Activated CD8-positive, alpha-beta T cell treated with anti-CD3 and anti-CD28 coated beads, Interleukin-2, amount 10 ng/mL, durations not matched to agents 7 days and 5 days (primary cell): ENCODE results near the gene GJB1. TPM values are rescaled to one million over a fixed set of nuclear protein-coding genes. Genes with fewer than 3 reads are reported as not detected.
"Not testable (repeated sequence)": the region's sequence is repeated elsewhere in the genome, so short reads cannot be mapped to it uniquely, and the experiment has no call there.

ENCODE experiments used
- ATAC-seq: fragments of 150-1000 bp; cut with Tn5 transposase; one replicate; pipeline ENCODE4 v1.10.0; 2021; ENCODE audit warnings: moderate library complexity
- CTCF ChIA-PET: fragments of 350-600 bp; sonication (Branson Sonifier 250); formaldehyde crosslinking; loops from one replicate; lab custom pipeline; 2021; ENCODE audit warnings: antibody characterized with exemption; lab: Charles Lee
- POLR2A ChIA-PET: fragments of 350-600 bp; sonication (Branson Sonifier 250); formaldehyde crosslinking; loops from one replicate; lab custom pipeline; 2021; ENCODE audit warnings: antibody characterized with exemption; lab: Charles Lee
- DNase-seq: peaks from one replicate; pipeline ENCODE4 v3.0.0-alpha.2; 2020
- H3K27ac Mint-ChIP-seq: one replicate; pipeline ENCODE4 v1.8.0; 2021; ENCODE audit warnings: mild to moderate bottlenecking, mixed read lengths
- H3K27me3 Mint-ChIP-seq: one replicate; pipeline ENCODE4 v1.8.0; 2021; ENCODE audit warnings: low read depth, mixed read lengths
- H3K36me3 Mint-ChIP-seq: one replicate; pipeline ENCODE4 v1.8.0; 2021; ENCODE audit warnings: low read depth, mixed read lengths
- H3K4me1 Mint-ChIP-seq: one replicate; pipeline ENCODE4 v1.8.0; 2021; ENCODE audit warnings: low read depth, mixed read lengths
- H3K4me3 Mint-ChIP-seq: one replicate; pipeline ENCODE4 v1.8.0; 2021; ENCODE audit warnings: mild to moderate bottlenecking, mixed read lengths
- H3K9me3 Mint-ChIP-seq: one replicate; pipeline ENCODE4 v1.8.0; 2022; ENCODE audit warnings: mixed read lengths; ENCODE audit not compliant: insufficient read depth
- total RNA-seq, 2 experiments: library from RNA; stranded (reverse); gene quantifications; one replicate each; pipeline ENCODE4 v1.2.3, GENCODE V29; 2021

GJB1 gene
- not detected for total RNA-seq

- CTCF ChIA-PET, result no interaction called here
- no peak for DNase-seq
- Mint-ChIP-seq H3K27me3 (no peaks in the 10 kb centered on the region), H3K4me1 (no peaks in the 10 kb centered on the region), H3K4me3 (no peak within 1 kb of the TSS), H3K9me3 (no peaks in the 10 kb centered on the region), H3K27ac (no peak within 1 kb of the TSS), H3K36me3 (no peaks in the 10 kb centered on the region)
- no peak for ATAC-seq
- POLR2A ChIA-PET, result no interaction called here
Observed at GRCh38 chrX:71222929-71223328, at the start of gene GJB1. Gene GJB1, plus strand, starts transcription at chrX:71223224. Its CDS starts 484 bp downstream, at chrX:71223708.

GRCh38 chrX:71173440-71173839 is 49.6 kb upstream of the GJB1 start:
- POLR2A ChIA-PET, result interaction anchor here (1.3 kb wide), 1 partner anchor 9 kb away, joined by 5 read pairs; no protein-coding TSS in a partner anchor
- DNase-seq (no peak), ATAC-seq (no peak)
- H3K4me3 Mint-ChIP-seq, result no peak overlapping the region
- H3K9me3 Mint-ChIP-seq, result no peaks in the 10 kb centered on the region
- H3K36me3 Mint-ChIP-seq, result peaks cover 36% of the 10 kb centered on the region
- CTCF ChIA-PET, result no interaction called here
- H3K27me3 Mint-ChIP-seq, result no peaks in the 10 kb centered on the region
- H3K4me1 Mint-ChIP-seq, result peaks cover 9% of the 10 kb centered on the region
- H3K27ac Mint-ChIP-seq, result no peak overlapping the region

DNA sequence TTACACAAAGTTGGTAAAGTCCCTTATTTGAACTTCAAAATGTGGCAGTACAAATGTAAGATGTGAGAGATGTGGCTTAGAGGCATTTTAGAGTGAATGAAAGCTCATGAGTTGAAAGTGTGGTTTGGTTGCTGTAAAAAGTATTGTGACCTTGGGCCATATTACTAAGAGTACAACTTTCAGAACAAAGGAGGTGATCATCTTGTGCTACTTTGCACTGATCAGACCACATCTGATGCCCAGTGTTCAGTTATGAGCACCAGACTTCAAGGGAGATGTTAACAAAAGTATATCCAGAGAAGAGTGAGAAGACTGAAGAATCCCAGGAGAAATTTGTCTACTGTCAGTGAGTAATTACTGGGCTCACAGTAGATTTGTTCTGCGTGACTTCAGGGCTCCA is 48.2 kb upstream of the GJB1 start:
- Mint-ChIP-seq H3K36me3 (peaks cover 38% of the 10 kb centered on the region), H3K9me3 (no peaks in the 10 kb centered on the region), H3K4me3 (no peak overlapping the region), H3K27ac (no peak overlapping the region), H3K4me1 (peaks cover 13% of the 10 kb centered on the region), H3K27me3 (no peaks in the 10 kb centered on the region)
- ATAC-seq (no peak), DNase-seq (no peak)
- CTCF ChIA-PET, result no interaction called here
- POLR2A ChIA-PET, result no interaction called here

GRCh38 chrX:71175531-71175930 is 47.5 kb upstream of the GJB1 start:
- peaks cover 43% of the 10 kb centered on the region for H3K36me3 Mint-ChIP-seq
- no peak for ATAC-seq
- no peaks in the 10 kb centered on the region for H3K9me3 Mint-ChIP-seq
- no peak for DNase-seq
- H3K27ac Mint-ChIP-seq, result no peak overlapping the region
- peaks cover 13% of the 10 kb centered on the region for H3K4me1 Mint-ChIP-seq
- no peak overlapping the region for H3K4me3 Mint-ChIP-seq
- POLR2A ChIA-PET, result no interaction called here
- H3K27me3 Mint-ChIP-seq, result no peaks in the 10 kb centered on the region
- CTCF ChIA-PET, result no interaction called here

- H3K4me1 Mint-ChIP-seq, result peaks cover 8% of the 10 kb centered on the region
- H3K27ac Mint-ChIP-seq, result no peak overlapping the region
- H3K27me3 Mint-ChIP-seq, result no peaks in the 10 kb centered on the region
- CTCF ChIA-PET, result interaction anchor here (1.0 to 1.4 kb wide), 2 partner anchors 59 to 207 kb away, joined by 3 to 5 read pairs; partner anchors contain the start of gene MED12
- H3K4me3 Mint-ChIP-seq, result no peak overlapping the region
- DNase-seq (no peak), ATAC-seq (no peak)
- POLR2A ChIA-PET, result no interaction called here
- no peaks in the 10 kb centered on the region for H3K9me3 Mint-ChIP-seq
- H3K36me3 Mint-ChIP-seq, result peaks cover 45% of the 10 kb centered on the region
Observed at GRCh38 chrX:71177327-71177726, 45.7 kb upstream of the GJB1 start.

DNA sequence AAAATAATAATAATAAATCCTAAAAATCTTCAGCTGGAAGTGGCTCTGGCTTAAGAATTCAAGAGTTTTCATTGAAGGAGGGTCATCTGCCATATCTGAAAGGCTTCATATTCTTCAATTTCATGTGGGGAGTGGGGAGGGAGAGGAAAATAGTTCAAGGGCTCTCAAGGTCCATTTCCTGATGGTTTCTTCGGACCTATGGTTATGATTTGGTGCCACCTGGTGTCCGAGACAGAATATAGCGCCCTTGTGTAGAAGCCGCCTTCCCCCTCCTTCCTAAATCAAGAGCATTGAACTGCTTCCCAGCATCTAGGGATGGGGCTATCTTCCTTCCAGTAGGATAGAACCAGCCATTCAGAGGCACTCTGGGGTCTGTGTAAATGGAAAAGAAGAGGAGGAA is 44.1 kb upstream of the GJB1 start:
- peaks cover 16% of the 10 kb centered on the region for H3K4me1 Mint-ChIP-seq
- H3K36me3 Mint-ChIP-seq, result peaks cover 39% of the 10 kb centered on the region
- DNase-seq (peak; percentile 54), ATAC-seq (no peak)
- ChIA-PET CTCF (interaction anchor here (1.4 to 4.4 kb wide), 6 partner anchors 18 to 209 kb away, joined by 3 to 34 read pairs (median 6); partner anchors contain the start of gene MED12), POLR2A (no interaction called here)
- H3K9me3 Mint-ChIP-seq, result no peaks in the 10 kb centered on the region
- no peak overlapping the region for H3K4me3 Mint-ChIP-seq
- no peaks in the 10 kb centered on the region for H3K27me3 Mint-ChIP-seq
- H3K27ac Mint-ChIP-seq, result no peak overlapping the region

DNA sequence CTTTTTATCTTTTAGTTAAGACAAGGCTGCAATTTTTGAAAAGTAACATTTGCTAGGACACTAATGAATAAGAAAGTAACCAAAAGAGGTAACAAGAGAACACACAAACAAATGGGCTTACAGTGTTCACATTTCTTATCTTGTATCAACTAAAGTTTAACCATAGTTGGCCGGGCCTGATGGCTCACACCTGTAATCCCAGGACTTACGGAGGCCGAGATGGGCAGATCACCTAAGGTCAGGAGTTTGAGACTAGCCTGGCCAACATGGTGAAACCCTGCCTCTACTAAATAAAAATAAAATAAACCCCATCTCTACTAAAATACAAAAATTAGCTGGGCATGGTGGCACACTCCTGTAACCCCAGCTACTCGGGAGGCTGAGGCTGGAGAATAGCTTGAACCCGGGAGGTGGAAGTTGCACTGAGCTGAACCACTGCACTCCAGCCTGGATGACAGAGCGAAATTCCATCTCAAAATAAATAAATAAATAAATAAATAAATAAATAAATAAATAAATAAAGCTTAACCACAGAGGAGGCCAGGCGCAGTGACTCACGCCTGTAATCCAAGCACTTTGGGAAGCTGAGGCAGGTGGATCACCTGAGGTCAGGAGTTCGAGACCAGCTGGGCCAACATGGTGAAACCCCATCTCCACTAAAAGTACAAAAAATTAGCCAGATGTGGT is 42.3 kb upstream of the GJB1 start:
- not testable (repeated sequence) for H3K27me3 Mint-ChIP-seq, DNase-seq, H3K9me3 Mint-ChIP-seq, ATAC-seq, H3K4me3 Mint-ChIP-seq
- Mint-ChIP-seq H3K4me1 (peaks cover 22% of the 10 kb centered on the region), H3K27ac (peak overlapping the region; percentile 99), H3K36me3 (peaks cover 29% of the 10 kb centered on the region)
- CTCF ChIA-PET, result interaction anchor here (1.1 to 4.4 kb wide), 6 partner anchors 17 to 210 kb away, joined by 4 to 34 read pairs (median 11); partner anchors contain the start of gene NONO
- POLR2A ChIA-PET, result interaction anchor here (1.7 to 4.2 kb wide), 5 partner anchors 17 to 186 kb away, joined by 6 to 33 read pairs (median 22); partner anchors contain the start of genes IL2RG, MED12, NONO and TAF1

GRCh38 chrX:71181558-71181909 is 41.5 kb upstream of the GJB1 start:
- ATAC-seq, result peak; percentile 60
- ChIA-PET CTCF (interaction anchor here (1.7 to 4.4 kb wide), 4 partner anchors 16 to 211 kb away, joined by 10 to 34 read pairs (median 16); partner anchors contain the start of gene NONO), POLR2A (interaction anchor here (1.0 to 4.2 kb wide), 11 partner anchors 8 to 185 kb away, joined by 3 to 33 read pairs (median 6); partner anchors contain the start of genes IL2RG, MED12, NONO and SNX12)
- Mint-ChIP-seq H3K9me3 (no peaks in the 10 kb centered on the region), H3K4me1 (peaks cover 22% of the 10 kb centered on the region), H3K27ac (peak overlapping the region; percentile 99), H3K27me3 (no peaks in the 10 kb centered on the region), H3K4me3 (peak overlapping the region; percentile 84), H3K36me3 (peaks cover 27% of the 10 kb centered on the region)
- DNase-seq, result peak; percentile 66

GRCh38 chrX:71181910-71182799 is 40.9 kb upstream of the GJB1 start:
- CTCF ChIA-PET, result interaction anchor here (0.7 to 4.4 kb wide), 6 partner anchors 15 to 212 kb away, joined by 3 to 34 read pairs (median 11); partner anchors contain the start of genes MED12 and NONO
- H3K36me3 Mint-ChIP-seq, result peaks cover 22% of the 10 kb centered on the region
- DNase-seq (peak; percentile 91), ATAC-seq (peak; percentile 94)
- peaks cover 22% of the 10 kb centered on the region for H3K4me1 Mint-ChIP-seq
- POLR2A ChIA-PET, result interaction anchor here (0.6 to 4.2 kb wide), 14 partner anchors 9 to 892 kb away, joined by 3 to 33 read pairs (median 4); partner anchors contain the start of genes IL2RG, KIF4A, MED12 and NONO
- H3K4me3 Mint-ChIP-seq, result peak overlapping the region; percentile 84
- no peaks in the 10 kb centered on the region for H3K27me3 Mint-ChIP-seq
- H3K9me3 Mint-ChIP-seq, result no peaks in the 10 kb centered on the region
- H3K27ac Mint-ChIP-seq, result peak overlapping the region; percentile 99

GRCh38 chrX:71182871-71183270 is 40.2 kb upstream of the GJB1 start:
- peak overlapping the region; percentile 84 for H3K4me3 Mint-ChIP-seq
- CTCF ChIA-PET, result interaction anchor here (0.7 to 4.4 kb wide), 3 partner anchors 14 to 101 kb away, joined by 3 to 34 read pairs (median 12); partner anchors contain the start of gene NONO
- POLR2A ChIA-PET, result interaction anchor here (0.6 to 4.2 kb wide), 10 partner anchors 9 to 893 kb away, joined by 3 to 33 read pairs (median 7); partner anchors contain the start of genes IL2RG, KIF4A, NONO and PDZD11
- ATAC-seq, result no peak
- peaks cover 22% of the 10 kb centered on the region for H3K4me1 Mint-ChIP-seq
- peak overlapping the region; percentile 99 for H3K27ac Mint-ChIP-seq
- H3K36me3 Mint-ChIP-seq, result peaks cover 18% of the 10 kb centered on the region
- no peaks in the 10 kb centered on the region for H3K27me3 Mint-ChIP-seq
- DNase-seq, result no peak
- no peaks in the 10 kb centered on the region for H3K9me3 Mint-ChIP-seq

DNA sequence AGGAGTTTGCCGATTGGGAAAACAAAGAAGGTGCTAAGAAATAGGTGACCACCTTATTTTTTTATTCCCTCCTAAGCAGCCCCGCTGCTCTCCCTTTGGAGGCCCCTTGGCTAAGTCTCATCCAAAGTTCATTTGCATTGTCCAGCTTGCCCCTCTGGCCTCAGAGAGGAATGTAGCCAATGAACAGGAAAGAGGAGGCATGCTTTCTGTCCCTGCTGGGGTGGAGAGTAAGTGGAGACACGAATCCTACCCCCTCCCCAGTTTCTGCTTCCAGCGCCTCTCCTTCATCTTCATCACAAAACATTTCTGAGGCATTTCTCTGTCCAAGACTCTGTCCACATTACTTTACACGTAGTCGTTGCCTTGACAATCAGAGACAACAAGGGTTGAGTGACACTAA is 39.7 kb upstream of the GJB1 start:
- ATAC-seq (no peak), DNase-seq (no peak)
- Mint-ChIP-seq H3K36me3 (peaks cover 15% of the 10 kb centered on the region), H3K4me3 (no peak overlapping the region), H3K27ac (no peak overlapping the region), H3K4me1 (peaks cover 19% of the 10 kb centered on the region), H3K27me3 (no peaks in the 10 kb centered on the region), H3K9me3 (no peaks in the 10 kb centered on the region)
- ChIA-PET CTCF (interaction anchor here (2.6 to 4.4 kb wide), 2 partner anchors 14 to 100 kb away, joined by 12 to 34 read pairs; partner anchors contain the start of gene NONO), POLR2A (interaction anchor here (1.9 to 4.2 kb wide), 4 partner anchors 14 to 183 kb away, joined by 9 to 33 read pairs (median 20); partner anchors contain the start of genes NONO, TAF1 and ZMYM3)
